HepG2 (cell line): ENCODE data around the gene ZNF138. TPM values are rescaled to one million over a fixed set of nuclear protein-coding genes. Genes with fewer than 3 reads are reported as not detected.

Experiments used
- ATAC-seq: fragments of 200-7000 bp; cut with Tn5 transposase; 3 replicates; pipeline ENCODE4 v1.9.1; 2020; ENCODE audit warnings: mild to moderate bottlenecking, moderate library complexity
- BruUV-seq: library from RNA; stranded (reverse); fragments of 400-500 nt; replicated peaks from 2 replicates; lab custom pipeline; 2021; lab: Mats Ljungman, UMichigan
- CTCF ChIA-PET: fragments of 300-600 bp; formaldehyde crosslinking; extraction: SDS; loops from one replicate; lab custom pipeline; 2021; ENCODE audit warnings: low total read pairs, inconsistent platforms, low intra/inter-chr PET ratio; lab: Yijun Ruan, JAX
- POLR2A ChIA-PET: fragments of 350-600 bp; sonication (Branson Sonifier 250); formaldehyde crosslinking; loops from one replicate; lab custom pipeline; 2020; ENCODE audit warnings: antibody characterized with exemption, inconsistent platforms; lab: Yijun Ruan, JAX
- DNase-seq: peaks from one replicate; pipeline ENCODE4 v3.0.0-alpha.2; 2015; ENCODE audit warnings: low spot score
- FAIRE-seq: peaks from 3 replicates; lab custom pipeline; 2011; peaks lifted over from hg19 to GRCh38; lab: Jason Lieb, UNC
- H2AFZ ChIP-seq: one replicate; pipeline ENCODE4 v1.6.1; 2011; ENCODE audit warnings: low read length, inconsistent platforms
- H3K27ac ChIP-seq: fragments of 300-600 bp; 3 replicates; pipeline ENCODE4 v1.8.0; 2011; ENCODE audit warnings: mixed run types, mild to moderate bottlenecking, mixed read lengths, low read length, inconsistent platforms; ENCODE audit not compliant: insufficient read depth; ENCODE audit errors: extremely low read length
- H3K27me3 ChIP-seq, 2 experiments: fragments of 200-600 bp in 1 of 2; 2 replicates in 1 of 2; 3 replicates in 1 of 2; pipeline versions ENCODE4 v1.6.0 to v1.8.0; 2011; ENCODE audit warnings: low read length in 2 of 2, mild to moderate bottlenecking in 2 of 2, moderate library complexity in 2 of 2, inconsistent platforms in 1 of 2; ENCODE audit not compliant: insufficient read depth in 2 of 2, control insufficient read depth in 1 of 2
- H3K36me3 ChIP-seq, 2 experiments: fragments of 200-600 bp in 1 of 2; replicated peaks in 1 of 2; 2 replicates in 1 of 2; 3 replicates in 1 of 2; pipeline versions ENCODE4 v1.5.1 to v1.8.0; 2011; ENCODE audit warnings: low read length in 2 of 2, inconsistent platforms in 1 of 2; ENCODE audit not compliant: insufficient read depth in 2 of 2, control insufficient read depth in 1 of 2
- H3K4me1 ChIP-seq: 2 replicates; pipeline ENCODE4 v1.5.1; 2012; ENCODE audit warnings: low read length, inconsistent platforms; ENCODE audit not compliant: insufficient read depth
- H3K4me2 ChIP-seq: 2 replicates; pipeline ENCODE4 v1.6.0; 2011; ENCODE audit warnings: low read depth, low read length, inconsistent platforms
- H3K4me3 ChIP-seq, 3 experiments: fragments of 200-600 bp in 1 of 3; sonication (generic), shearing (Covaris generic) in 1 of 3; replicated peaks in 1 of 3; 2 replicates each; pipeline ENCODE4 v1.5.1; 2011 to 2016; ENCODE audit warnings: low read length in 3 of 3, inconsistent platforms in 2 of 3, low read depth in 2 of 3, mild to moderate bottlenecking in 2 of 3, control low read depth in 1 of 3, mixed read lengths in 1 of 3; ENCODE audit not compliant: insufficient read depth in 1 of 3
- H3K79me2 ChIP-seq: one replicate; pipeline ENCODE4 v1.6.1; 2011; ENCODE audit warnings: low read length, inconsistent platforms; ENCODE audit not compliant: insufficient read depth
- H3K9ac ChIP-seq: 2 replicates; pipeline ENCODE4 v1.6.0; 2011; ENCODE audit warnings: mild to moderate bottlenecking, low read depth, low read length, inconsistent platforms; ENCODE audit not compliant: insufficient read depth
- H3K9me3 ChIP-seq: 2 replicates; pipeline ENCODE4 v1.5.1; 2012; ENCODE audit warnings: mild to moderate bottlenecking, low read length
- H4K20me1 ChIP-seq: 2 replicates; pipeline ENCODE4 v1.6.0; 2011; ENCODE audit warnings: inconsistent platforms, mild to moderate bottlenecking, low read length, moderate library complexity; ENCODE audit not compliant: insufficient read depth
- ARHGAP35 ChIP-seq: sonication (generic); formaldehyde crosslinking; IDR thresholded peaks from 2 replicates; pipeline ENCODE4 v1.9.0; 2022; ENCODE audit warnings: mild to moderate bottlenecking, inconsistent platforms, moderate library complexity, missing genetic modification reagents, borderline replicate concordance
- FOXO1 ChIP-seq: sonication (generic); formaldehyde crosslinking; IDR thresholded peaks from 2 replicates; pipeline ENCODE4 v1.4.0; 2020; ENCODE audit warnings: missing genetic modification reagents
- RARG ChIP-seq: sonication (generic); formaldehyde crosslinking; IDR thresholded peaks from 2 replicates; pipeline ENCODE4 v1.4.0; 2020; ENCODE audit warnings: low read depth, mild to moderate bottlenecking, missing genetic modification reagents
- ZNF101 ChIP-seq: sonication (generic); formaldehyde crosslinking; IDR thresholded peaks from 2 replicates; pipeline ENCODE4 v1.4.0; 2020; ENCODE audit warnings: mild to moderate bottlenecking, low read depth, missing genetic modification reagents, borderline replicate concordance
- ZNF549 ChIP-seq: sonication (generic); formaldehyde crosslinking; IDR thresholded peaks from 2 replicates; pipeline ENCODE4 v1.5.0; 2020; ENCODE audit warnings: missing genetic modification reagents
- ZNF607 ChIP-seq: sonication (generic); formaldehyde crosslinking; IDR thresholded peaks from 2 replicates; pipeline ENCODE4 v1.5.1; 2020; ENCODE audit warnings: missing genetic modification reagents, mild to moderate bottlenecking, borderline replicate concordance
- WGBS: methylation state at CpG from one replicate; pipeline ENCODE4 v1.1.6; 2017; ENCODE audit warnings: low lambda C conversion rate; 5-methylcytosine and 5-hydroxymethylcytosine counted together
- in situ Hi-C: cut with HindIII; loops from 2 replicates; pipeline ENCODE4 v1.10.0; 2017; ENCODE audit warnings: low pct_unique_long_range_greater_than_20kb; ENCODE audit not compliant: extremely low pct_ligation_motif_present
- intact Hi-C: fragments of 100-400 bp; cut with micrococcal nuclease; formaldehyde crosslinking; loops from one replicate; pipeline ENCODE4 v1.10.0; 2022; ENCODE audit not compliant: unreplicated experiment
- polyA plus RNA-seq, 8 experiments: library from polyadenylated mRNA; depleted of rRNA in 3 of 8; stranded (reverse) in 7 of 8; unstranded in 1 of 8; fragments of >200 nt; fragmentation: Illumina TruSeq in 4 of 8; extraction: Trizol in 4 of 8; gene quantifications; 2 replicates each; pipeline versions ENCODE4 v1.2.1 to v1.2.3, GENCODE V29; 2011 to 2016; ENCODE audit warnings: low read depth in 4 of 8, missing spikeins in 1 of 8, mixed read lengths in 1 of 8; ENCODE audit not compliant: insufficient read depth in 1 of 8
- total RNA-seq, 5 experiments: library from RNA; depleted of rRNA; stranded (reverse); fragments of >200 nt; fragmentation: Illumina TruSeq; extraction: Trizol; gene quantifications; 2 replicates each; pipeline ENCODE4 v1.2.3, GENCODE V29; 2016; ENCODE audit warnings: low read depth in 1 of 5
- TF ChIP-seq, protein P1 (sequence below): sonication (generic); formaldehyde crosslinking; IDR thresholded peaks from 2 replicates; pipeline ENCODE4 v1.8.0; 2022; ENCODE audit warnings: missing genetic modification reagents, mild to moderate bottlenecking, borderline replicate concordance

ZNF138 gene
- total and polyA plus RNA-seq, 2 of the 13 experiments (the other 11 are each of a cell fraction or from before 2014, with no cell fraction given), result 2.7 to 5.8 TPM

DNA sequence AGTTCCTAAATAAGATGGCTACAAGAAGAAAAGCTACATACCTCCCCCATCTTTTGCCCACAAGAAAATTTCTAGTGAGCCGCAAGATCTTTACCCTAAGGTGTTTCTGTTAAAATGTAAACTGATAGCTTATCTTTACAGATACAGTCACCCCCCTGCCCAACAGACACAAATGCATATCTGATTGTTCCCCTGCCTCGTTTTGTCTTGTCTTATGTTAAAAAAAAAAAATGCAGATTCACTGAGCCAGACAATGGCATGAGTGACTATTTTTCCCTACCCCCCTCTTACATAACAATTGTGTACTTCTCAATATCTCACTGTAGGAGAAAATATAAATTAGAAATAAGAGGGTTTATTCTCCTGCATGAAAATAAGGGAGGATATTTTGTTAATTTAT, 8.5 kb downstream of the ZNF138 start:
- FAIRE-seq (no peak), DNase-seq (no peak), ATAC-seq (no peak)
- Histone ChIP-seq H3K79me2 (no peaks in the 10 kb centered on the region), H3K27ac (no peak overlapping the region), H4K20me1 (no peaks in the 10 kb centered on the region), H3K4me2 (no peak overlapping the region), H3K36me3 (peaks cover 1 to 15% of the 10 kb centered on the region in 2 experiments; a peak in 4 of 5 replicates), H3K4me3 (no peak overlapping the region), H3K9ac (no peak overlapping the region), H3K9me3 (no peaks in the 10 kb centered on the region), H3K4me1 (peaks cover 8% of the 10 kb centered on the region; the same call in 1 of the 2 replicates), H3K27me3 (no peaks in the 10 kb centered on the region), H2AFZ (no peak overlapping the region)
- ChIA-PET CTCF (no interaction called here), POLR2A (no interaction called here)
- WGBS, result 83% methylated on average over 2 of the region's 2 CpGs
- BruUV-seq, result no TSS peak
- in situ Hi-C loops, result no loop called here
- TF ChIP-seq ARHGAP35 (CRISPR knock-in tag) (no peak), ZNF101 (CRISPR knock-in tag) (no peak)
- intact Hi-C loops, result no loop called here

DNA sequence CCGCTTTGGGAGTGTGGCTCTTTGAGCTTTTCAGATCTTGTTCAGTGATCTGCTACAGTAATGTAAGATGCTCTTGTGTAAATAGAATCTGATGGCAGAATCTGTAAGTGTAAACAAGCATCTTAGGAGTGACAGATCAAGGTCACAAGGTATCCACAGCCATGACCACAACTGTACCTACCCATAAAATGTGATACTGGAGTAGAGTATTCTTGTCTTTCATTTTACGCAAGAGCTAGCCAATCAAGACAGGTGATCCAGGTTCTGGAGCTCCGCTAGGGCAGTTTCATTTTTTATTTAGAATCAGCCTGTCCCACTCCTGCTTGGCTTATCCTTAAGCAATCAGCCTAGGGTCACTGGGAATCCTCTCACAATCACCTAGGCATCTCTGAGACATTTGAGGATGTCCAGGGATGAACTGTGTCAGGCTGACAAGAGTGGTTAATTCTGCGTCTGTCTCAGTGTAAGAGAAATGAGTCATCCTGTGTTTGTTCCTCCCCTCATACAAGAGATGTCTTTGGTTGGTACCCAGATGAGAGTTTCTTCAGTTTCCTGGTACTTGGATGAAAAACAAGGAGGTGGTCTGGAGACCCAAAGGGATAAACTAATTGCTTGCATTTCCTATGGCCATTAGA, 13.6 kb downstream of the ZNF138 start:
- ATAC-seq, result no peak
- Histone ChIP-seq H3K9me3 (no peaks in the 10 kb centered on the region), H3K79me2 (no peaks in the 10 kb centered on the region), H3K36me3 (0 out of 5 replicates have a peak, but pooled peaks cover 1 to 7% of the 10 kb centered on the region in 2 experiments), H3K9ac (no peak overlapping the region), H4K20me1 (no peaks in the 10 kb centered on the region), H3K27ac (no peak overlapping the region), H2AFZ (no peak overlapping the region), H3K27me3 (no peaks in the 10 kb centered on the region), H3K4me2 (no peak overlapping the region), H3K4me3 (no peak overlapping the region), H3K4me1 (no peaks in the 10 kb centered on the region)
- intact Hi-C loops, result no loop called here
- BruUV-seq, result no TSS peak
- CTCF ChIA-PET, result no interaction called here
- FAIRE-seq, result no peak
- POLR2A ChIA-PET, result no interaction called here
- 97% methylated on average over 4 of the region's 4 CpGs for WGBS
- TF ChIP-seq RARG (CRISPR knock-in tag), result no peak
- no peak for TF ChIP-seq ZNF607
- no peak for TF ChIP-seq FOXO1
- TF ChIP-seq, protein P1, sequence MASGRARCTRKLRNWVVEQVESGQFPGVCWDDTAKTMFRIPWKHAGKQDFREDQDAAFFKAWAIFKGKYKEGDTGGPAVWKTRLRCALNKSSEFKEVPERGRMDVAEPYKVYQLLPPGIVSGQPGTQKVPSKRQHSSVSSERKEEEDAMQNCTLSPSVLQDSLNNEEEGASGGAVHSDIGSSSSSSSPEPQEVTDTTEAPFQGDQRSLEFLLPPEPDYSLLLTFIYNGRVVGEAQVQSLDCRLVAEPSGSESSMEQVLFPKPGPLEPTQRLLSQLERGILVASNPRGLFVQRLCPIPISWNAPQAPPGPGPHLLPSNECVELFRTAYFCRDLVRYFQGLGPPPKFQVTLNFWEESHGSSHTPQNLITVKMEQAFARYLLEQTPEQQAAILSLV, result no peak
- no peak for TF ChIP-seq ZNF549 (CRISPR knock-in tag)
- in situ Hi-C loops, result no loop called here
- no peak for DNase-seq
